Measurements from ENCODE around the gene ABHD16A. TPM values are rescaled to one million over a fixed set of nuclear protein-coding genes. Genes with fewer than 3 reads are reported as not detected.
A peak's percentile ranks its signal among the peaks of the same experiment; 100 is the strongest.

Gene ABHD16A
- total and polyA plus RNA-seq, 2 of the 13 experiments (the other 11 are each of a cell fraction or from before 2014, with no cell fraction given): 43.5 to 45.4 TPM

DNA sequence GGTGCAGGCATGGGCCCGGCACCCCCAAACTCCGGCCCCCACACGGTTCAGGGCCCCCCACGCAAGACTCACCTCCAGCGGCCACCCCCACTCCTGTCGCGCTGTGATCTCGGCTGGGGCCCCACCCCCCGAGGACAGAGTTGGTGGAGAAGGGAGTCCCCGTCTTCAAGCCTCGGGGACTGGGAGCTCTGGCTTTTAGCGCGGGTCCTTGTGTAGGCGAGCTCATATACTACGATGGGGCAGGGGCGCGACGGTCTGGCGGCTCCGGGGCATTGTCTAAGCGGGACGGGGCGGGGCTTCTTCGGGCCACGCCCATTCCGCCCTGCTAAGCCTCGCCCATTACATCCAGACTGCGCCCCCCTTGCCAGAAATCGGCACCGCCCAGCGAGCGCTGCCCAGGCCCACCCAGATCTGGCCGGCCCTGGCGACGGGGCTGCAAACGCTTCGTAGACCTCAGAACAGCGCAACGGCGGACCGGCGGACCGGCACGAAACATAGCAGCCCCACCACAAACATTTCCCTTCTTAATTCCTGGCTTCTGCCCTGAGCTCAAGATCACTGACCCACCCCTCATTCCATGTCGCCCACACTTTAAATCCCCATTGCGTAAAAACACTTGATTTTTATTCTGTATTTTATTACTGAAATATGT is 27.0 kb upstream of the ABHD16A start (continued):
- TF ChIP-seq, protein P1, sequence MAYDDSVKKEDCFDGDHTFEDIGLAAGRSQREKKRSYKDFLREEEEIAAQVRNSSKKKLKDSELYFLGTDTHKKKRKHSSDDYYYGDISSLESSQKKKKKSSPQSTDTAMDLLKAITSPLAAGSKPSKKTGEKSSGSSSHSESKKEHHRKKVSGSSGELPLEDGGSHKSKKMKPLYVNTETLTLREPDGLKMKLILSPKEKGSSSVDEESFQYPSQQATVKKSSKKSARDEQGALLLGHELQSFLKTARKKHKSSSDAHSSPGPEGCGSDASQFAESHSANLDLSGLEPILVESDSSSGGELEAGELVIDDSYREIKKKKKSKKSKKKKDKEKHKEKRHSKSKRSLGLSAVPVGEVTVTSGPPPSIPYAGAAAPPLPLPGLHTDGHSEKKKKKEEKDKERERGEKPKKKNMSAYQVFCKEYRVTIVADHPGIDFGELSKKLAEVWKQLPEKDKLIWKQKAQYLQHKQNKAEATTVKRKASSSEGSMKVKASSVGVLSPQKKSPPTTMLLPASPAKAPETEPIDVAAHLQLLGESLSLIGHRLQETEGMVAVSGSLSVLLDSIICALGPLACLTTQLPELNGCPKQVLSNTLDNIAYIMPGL (CRISPR knock-in tag; IDR thresholded peaks at IDR 0.05; ENCODE audit: borderline replicate concordance in 1 of 2, low read depth in 1 of 2): peak in 1 of 2 experiments; percentile 53; a peak in 1 of 4 replicates
- no peak; the same call in 1 of the 2 replicates for TF ChIP-seq ZMAT3 (CRISPR knock-in tag; conservative IDR thresholded peaks at IDR 0.05)
- TF ChIP-seq IKZF4 (CRISPR knock-in tag; IDR thresholded peaks at IDR 0.05; ENCODE audit: borderline replicate concordance, low read depth, not compliant biosample characterization): no peak
- TF ChIP-seq CENPT (CRISPR knock-in tag; IDR thresholded peaks at IDR 0.05; ENCODE audit: low read depth): no peak
- 0 out of 2 replicates have a peak, but pooled peaks have one; percentile 12 for TF ChIP-seq ZNF761 (CRISPR knock-in tag; conservative IDR thresholded peaks at IDR 0.05)
- TF ChIP-seq, protein P2, sequence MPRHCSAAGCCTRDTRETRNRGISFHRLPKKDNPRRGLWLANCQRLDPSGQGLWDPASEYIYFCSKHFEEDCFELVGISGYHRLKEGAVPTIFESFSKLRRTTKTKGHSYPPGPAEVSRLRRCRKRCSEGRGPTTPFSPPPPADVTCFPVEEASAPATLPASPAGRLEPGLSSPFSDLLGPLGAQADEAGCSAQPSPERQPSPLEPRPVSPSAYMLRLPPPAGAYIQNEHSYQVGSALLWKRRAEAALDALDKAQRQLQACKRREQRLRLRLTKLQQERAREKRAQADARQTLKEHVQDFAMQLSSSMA (CRISPR knock-in tag; IDR thresholded peaks at IDR 0.05): no peak
- TF ChIP-seq ZFP90 (CRISPR knock-in tag; IDR thresholded peaks at IDR 0.05; ENCODE audit: borderline replicate concordance): no peak
- 0 out of 2 replicates have a peak, but pooled peaks have one; percentile 33 for TF ChIP-seq NRL (CRISPR knock-in tag; IDR thresholded peaks at IDR 0.05; ENCODE audit: borderline replicate concordance)
- TF ChIP-seq, protein P3, sequence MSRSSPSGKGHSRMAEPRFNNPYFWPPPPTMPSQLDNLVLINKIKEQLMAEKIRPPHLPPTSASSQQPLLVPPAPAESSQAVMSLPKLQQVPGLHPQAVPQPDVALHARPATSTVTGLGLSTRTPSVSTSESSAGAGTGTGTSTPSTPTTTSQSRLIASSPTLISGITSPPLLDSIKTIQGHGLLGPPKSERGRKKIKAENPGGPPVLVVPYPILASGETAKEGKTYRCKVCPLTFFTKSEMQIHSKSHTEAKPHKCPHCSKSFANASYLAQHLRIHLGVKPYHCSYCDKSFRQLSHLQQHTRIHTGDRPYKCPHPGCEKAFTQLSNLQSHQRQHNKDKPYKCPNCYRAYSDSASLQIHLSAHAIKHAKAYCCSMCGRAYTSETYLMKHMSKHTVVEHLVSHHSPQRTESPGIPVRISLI (CRISPR knock-in tag; IDR thresholded peaks at IDR 0.05; ENCODE audit: borderline replicate concordance): no peak
- TF ChIP-seq POGZ (CRISPR knock-in tag; IDR thresholded peaks at IDR 0.05): no peak
- TF ChIP-seq, protein P4, sequence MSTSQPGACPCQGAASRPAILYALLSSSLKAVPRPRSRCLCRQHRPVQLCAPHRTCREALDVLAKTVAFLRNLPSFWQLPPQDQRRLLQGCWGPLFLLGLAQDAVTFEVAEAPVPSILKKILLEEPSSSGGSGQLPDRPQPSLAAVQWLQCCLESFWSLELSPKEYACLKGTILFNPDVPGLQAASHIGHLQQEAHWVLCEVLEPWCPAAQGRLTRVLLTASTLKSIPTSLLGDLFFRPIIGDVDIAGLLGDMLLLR (CRISPR knock-in tag; IDR thresholded peaks at IDR 0.05): no peak
- TF ChIP-seq NCOR1 (IDR thresholded peaks at IDR 0.05; ENCODE audit: borderline replicate concordance, low read length): peak; percentile 79
- TF ChIP-seq ZNF780A (CRISPR knock-in tag; IDR thresholded peaks at IDR 0.05): no peak
- no peak for TF ChIP-seq REXO4 (CRISPR knock-in tag; IDR thresholded peaks at IDR 0.05; ENCODE audit: borderline replicate concordance)
- TF ChIP-seq ZKSCAN8 (CRISPR knock-in tag; IDR thresholded peaks at IDR 0.05; ENCODE audit: borderline replicate concordance): no peak
- no peak; the same call in 1 of the 2 replicates for TF ChIP-seq ZNF879 (CRISPR knock-in tag; IDR thresholded peaks at IDR 0.05)
- no peak for TF ChIP-seq TCF7 (IDR thresholded peaks at IDR 0.05; ENCODE audit: low read depth)
- no peak; the same call in 1 of the 2 replicates for TF ChIP-seq DNMT1 (CRISPR knock-in tag; IDR thresholded peaks at IDR 0.05)
- TF ChIP-seq, protein P5, sequence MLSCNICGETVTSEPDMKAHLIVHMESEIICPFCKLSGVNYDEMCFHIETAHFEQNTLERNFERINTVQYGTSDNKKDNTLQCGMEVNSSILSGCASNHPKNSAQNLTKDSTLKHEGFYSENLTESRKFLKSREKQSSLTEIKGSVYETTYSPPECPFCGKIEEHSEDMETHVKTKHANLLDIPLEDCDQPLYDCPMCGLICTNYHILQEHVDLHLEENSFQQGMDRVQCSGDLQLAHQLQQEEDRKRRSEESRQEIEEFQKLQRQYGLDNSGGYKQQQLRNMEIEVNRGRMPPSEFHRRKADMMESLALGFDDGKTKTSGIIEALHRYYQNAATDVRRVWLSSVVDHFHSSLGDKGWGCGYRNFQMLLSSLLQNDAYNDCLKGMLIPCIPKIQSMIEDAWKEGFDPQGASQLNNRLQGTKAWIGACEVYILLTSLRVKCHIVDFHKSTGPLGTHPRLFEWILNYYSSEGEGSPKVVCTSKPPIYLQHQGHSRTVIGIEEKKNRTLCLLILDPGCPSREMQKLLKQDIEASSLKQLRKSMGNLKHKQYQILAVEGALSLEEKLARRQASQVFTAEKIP (CRISPR knock-in tag; IDR thresholded peaks at IDR 0.05; ENCODE audit: borderline replicate concordance): no peak
- no peak for TF ChIP-seq SMARCE1 (IDR thresholded peaks at IDR 0.05; ENCODE audit: borderline replicate concordance)
